Activated T-cell treated with anti-CD3 and anti-CD28 coated beads, Interleukin-2, amount 50 U/mL, for 72 hours (primary cell): Measurements from ENCODE around the gene AP3B1. TPM values are rescaled to one million over a fixed set of nuclear protein-coding genes. Genes with fewer than 3 reads are reported as not detected.

Experiments
- ATAC-seq, 2 donors: fragments of 150-1000 bp; cut with Tn5 transposase; replicated peaks in 1 of 2; 2 replicates each; pipeline ENCODE4 v1.10.0; 2021; ENCODE audit warnings: moderate library complexity in 2 of 2, mild to moderate bottlenecking in 1 of 2
- DNase-seq, 2 donors: peaks; one replicate each; pipeline ENCODE4 v3.0.0; 2021 to 2022; ENCODE audit warnings: mixed read lengths in 1 of 2
- H3K27ac Mint-ChIP-seq: one replicate; pipeline ENCODE4 v1.8.0; 2022; ENCODE audit warnings: mild to moderate bottlenecking, moderate library complexity, mixed read lengths
- H3K27me3 Mint-ChIP-seq: one replicate; pipeline ENCODE4 v1.8.0; 2022; ENCODE audit warnings: low read depth, mixed read lengths
- H3K36me3 Mint-ChIP-seq, 2 donors: one replicate each; pipeline ENCODE4 v1.8.0; 2022; ENCODE audit warnings: mixed read lengths in 2 of 2, mild to moderate bottlenecking in 1 of 2; ENCODE audit not compliant: insufficient read depth in 2 of 2
- H3K4me1 Mint-ChIP-seq: one replicate; pipeline ENCODE4 v1.8.0; 2022; ENCODE audit warnings: low read depth, mixed read lengths
- H3K4me3 Mint-ChIP-seq, 2 donors: one replicate each; pipeline ENCODE4 v1.8.0; 2022; ENCODE audit warnings: mild to moderate bottlenecking in 2 of 2, mixed read lengths in 2 of 2, moderate library complexity in 2 of 2
- H3K9me3 Mint-ChIP-seq, 2 donors: one replicate each; pipeline ENCODE4 v1.8.0; 2022; ENCODE audit warnings: mixed read lengths in 2 of 2
- total RNA-seq, 2 donors: library from RNA; stranded (reverse); gene quantifications; one replicate each; pipeline ENCODE4 v1.2.3, GENCODE V29; 2022

Gene AP3B1
- total RNA-seq, 2 donors from 2014 or later: 43.6 to 45.1 TPM

DNA sequence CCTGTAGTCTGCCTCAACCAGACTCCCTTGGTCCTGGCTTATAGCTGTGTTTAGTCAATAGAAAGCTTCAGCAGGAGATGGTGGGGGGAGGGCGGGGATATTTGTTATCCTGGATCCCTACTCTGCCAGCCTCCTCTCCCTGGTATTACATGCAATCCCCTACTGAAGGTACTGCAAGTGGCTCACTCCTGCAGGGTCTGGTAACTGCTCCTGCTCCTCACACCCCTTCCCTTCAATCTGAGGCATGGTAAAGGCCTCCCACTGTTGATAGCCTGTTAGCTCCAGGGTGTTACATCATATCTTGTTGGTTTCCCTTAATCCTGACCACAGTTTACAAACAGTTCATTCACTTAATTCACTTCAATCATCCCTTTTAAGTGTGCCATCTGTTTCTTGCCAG is 137.5 kb downstream of the AP3B1 start:
- no peaks in the 10 kb centered on the region for H3K4me1 Mint-ChIP-seq
- DNase-seq (no peak), ATAC-seq (no peak)
- peaks cover 30 to 34% of the 10 kb centered on the region in 2 donors for H3K36me3 Mint-ChIP-seq
- H3K27ac Mint-ChIP-seq: no peak overlapping the region
- H3K27me3 Mint-ChIP-seq: no peaks in the 10 kb centered on the region
- H3K4me3 Mint-ChIP-seq: no peak overlapping the region
- H3K9me3 Mint-ChIP-seq: peaks cover 0 to 2% of the 10 kb centered on the region in 2 donors

DNA sequence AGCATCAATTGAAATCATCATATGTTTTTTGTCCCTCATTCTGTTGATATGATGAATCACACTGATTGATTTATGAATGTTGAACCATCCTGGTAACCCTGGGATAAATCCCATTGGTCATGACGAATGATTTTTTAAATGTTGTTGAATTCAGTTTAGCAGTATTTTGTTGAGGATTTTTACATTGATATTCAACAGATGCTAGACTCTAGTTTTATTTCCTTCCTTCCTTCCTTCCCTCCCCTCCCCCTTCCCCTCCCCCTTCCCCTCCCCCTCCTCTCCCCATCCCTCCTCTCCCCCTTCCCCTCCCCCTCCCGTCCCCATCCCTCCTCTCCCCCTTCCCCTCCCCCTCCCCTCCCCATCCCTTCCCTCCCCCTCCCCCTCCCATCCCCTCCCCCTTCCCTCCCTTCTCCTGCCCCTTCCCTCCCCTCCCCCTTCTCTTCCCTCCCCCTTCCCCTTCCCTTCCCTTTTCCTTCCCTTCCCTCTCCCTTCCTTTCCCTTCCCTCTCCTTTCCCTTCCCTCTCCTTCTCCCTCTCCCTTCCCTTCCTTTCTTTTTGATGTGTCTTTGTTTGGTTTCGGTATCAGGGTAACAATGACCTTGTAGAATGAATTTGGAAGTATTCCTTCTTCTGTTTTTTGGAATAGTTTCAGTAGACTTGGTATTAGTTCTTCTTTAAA is 142.8 kb downstream of the AP3B1 start:
- no peak for ATAC-seq
- Mint-ChIP-seq H3K4me3 (no peak overlapping the region), H3K4me1 (no peaks in the 10 kb centered on the region), H3K27ac (no peak overlapping the region), H3K9me3 (peaks cover 0 to 2% of the 10 kb centered on the region in 2 donors), H3K27me3 (no peaks in the 10 kb centered on the region), H3K36me3 (peaks cover 24 to 27% of the 10 kb centered on the region in 2 donors)
- DNase-seq: no peak

DNA sequence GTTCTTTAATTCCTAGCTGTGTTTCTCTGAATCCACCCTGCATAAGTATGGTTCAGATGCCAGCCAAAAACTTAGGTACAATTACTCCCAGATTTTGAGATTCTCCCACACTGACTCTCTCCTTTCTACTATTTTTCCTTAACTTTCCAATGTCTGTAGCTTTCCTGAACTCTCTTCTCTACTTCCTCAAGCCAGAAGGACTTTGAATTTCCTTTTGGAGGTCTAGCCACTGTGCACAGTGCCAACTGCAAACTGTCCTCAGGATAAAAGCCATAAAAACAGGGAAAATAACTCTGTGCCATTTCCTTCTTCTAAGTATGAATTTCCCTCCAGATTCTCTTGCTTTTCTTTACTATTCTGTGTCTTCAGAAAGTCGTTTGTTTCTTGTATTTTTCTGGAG is 157.2 kb downstream of the AP3B1 start:
- Mint-ChIP-seq H3K4me3 (no peak overlapping the region), H3K9me3 (no peaks in the 10 kb centered on the region), H3K27me3 (no peaks in the 10 kb centered on the region), H3K4me1 (no peaks in the 10 kb centered on the region), H3K36me3 (peaks cover 4 to 14% of the 10 kb centered on the region in 2 donors), H3K27ac (no peak overlapping the region)
- DNase-seq (no peak), ATAC-seq (no peak)

DNA sequence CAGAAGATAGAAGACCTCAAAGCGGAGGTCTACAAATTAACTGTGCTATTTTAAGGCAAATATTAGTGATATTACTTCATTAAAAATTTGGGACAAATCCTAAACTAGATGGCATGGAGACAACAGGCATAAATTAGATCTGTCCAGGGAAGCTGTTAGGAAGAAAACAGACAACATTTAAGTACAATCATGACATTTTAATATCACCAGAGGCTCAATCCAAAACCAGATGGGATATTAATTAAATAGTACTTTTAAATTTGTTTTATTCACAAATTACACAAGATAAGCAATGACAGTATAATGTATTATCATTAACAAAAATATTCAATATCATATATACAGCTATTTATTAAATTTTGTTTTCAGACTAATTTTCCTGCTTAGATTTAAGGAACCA is 161.1 kb downstream of the AP3B1 start:
- Mint-ChIP-seq H3K27me3 (no peaks in the 10 kb centered on the region), H3K4me1 (no peaks in the 10 kb centered on the region), H3K27ac (no peak overlapping the region), H3K36me3 (peaks cover 0 to 3% of the 10 kb centered on the region in 2 donors), H3K9me3 (no peaks in the 10 kb centered on the region), H3K4me3 (no peak overlapping the region)
- DNase-seq (no peak), ATAC-seq (no peak)

DNA sequence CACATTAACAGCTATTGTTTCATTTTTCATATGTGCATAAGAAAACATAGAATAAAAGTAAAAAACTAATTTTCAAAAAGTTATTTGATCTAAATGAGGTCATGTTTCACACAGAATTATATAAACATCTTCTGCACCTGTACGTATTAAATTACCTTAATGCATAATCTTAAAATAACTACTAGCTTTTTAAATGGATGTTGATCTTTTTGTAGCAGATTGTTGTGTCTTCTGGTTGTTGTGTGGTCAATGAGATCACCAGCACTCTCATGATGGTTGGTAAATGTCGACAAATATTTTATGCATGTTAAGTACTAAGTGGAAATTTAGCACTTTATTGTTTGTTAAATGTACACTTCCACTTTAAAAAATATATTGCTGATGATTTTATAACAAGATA is 162.0 kb downstream of the AP3B1 start:
- no peak for ATAC-seq
- Mint-ChIP-seq H3K9me3 (no peaks in the 10 kb centered on the region), H3K4me1 (no peaks in the 10 kb centered on the region), H3K27ac (no peak overlapping the region), H3K27me3 (no peaks in the 10 kb centered on the region), H3K36me3 (peaks cover 0 to 2% of the 10 kb centered on the region in 2 donors), H3K4me3 (no peak overlapping the region)
- no peak for DNase-seq

DNA sequence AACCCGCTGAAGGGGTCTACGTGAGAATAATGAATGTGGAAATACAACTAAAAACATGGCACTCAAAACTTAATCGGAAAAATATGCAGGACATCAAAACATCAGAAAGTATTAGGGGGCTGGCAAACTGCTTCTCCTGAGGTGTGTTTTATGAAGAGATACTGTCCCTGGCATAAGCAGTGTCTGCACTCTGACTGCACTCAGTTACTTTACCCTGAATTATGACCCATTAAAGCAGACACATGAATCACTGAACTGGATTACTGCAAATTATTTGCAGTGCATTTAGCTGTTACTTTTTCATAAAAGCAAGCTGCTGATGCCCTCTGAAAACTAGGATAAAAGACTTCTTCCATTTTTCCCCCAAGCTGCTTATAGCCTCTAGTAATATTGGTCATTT is 164.9 kb downstream of the AP3B1 start:
- Mint-ChIP-seq H3K27ac (no peak overlapping the region), H3K36me3 (peaks cover 0 to 7% of the 10 kb centered on the region in 2 donors), H3K4me1 (no peaks in the 10 kb centered on the region), H3K9me3 (peaks cover 0 to 1% of the 10 kb centered on the region in 2 donors), H3K4me3 (no peak overlapping the region), H3K27me3 (no peaks in the 10 kb centered on the region)
- DNase-seq (no peak), ATAC-seq (no peak)

DNA sequence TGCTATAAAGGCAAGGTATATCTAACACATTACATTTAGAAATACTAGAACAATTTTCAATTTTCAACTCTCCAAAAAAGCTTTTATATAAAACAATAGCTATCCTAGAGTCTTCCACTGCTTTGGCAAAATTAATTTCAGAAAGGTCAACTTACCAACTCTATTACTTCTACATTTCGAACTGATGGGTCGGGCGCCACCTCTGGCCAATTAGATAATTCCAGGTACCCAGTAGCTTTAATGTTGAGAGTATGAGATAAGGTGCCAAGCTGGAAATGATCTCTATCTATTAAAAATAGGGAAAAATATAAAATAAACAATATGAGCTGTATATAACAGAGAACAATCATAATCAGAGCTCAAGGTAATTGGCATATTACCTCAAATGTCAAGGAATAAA is 166.6 kb downstream of the AP3B1 start:
- H3K27ac Mint-ChIP-seq: no peak overlapping the region
- DNase-seq: no peak
- H3K4me1 Mint-ChIP-seq: no peaks in the 10 kb centered on the region
- ATAC-seq: no peak
- H3K9me3 Mint-ChIP-seq: peaks cover 0 to 1% of the 10 kb centered on the region in 2 donors
- H3K27me3 Mint-ChIP-seq: no peaks in the 10 kb centered on the region
- peaks cover 0 to 8% of the 10 kb centered on the region in 2 donors for H3K36me3 Mint-ChIP-seq
- no peak overlapping the region for H3K4me3 Mint-ChIP-seq

DNA sequence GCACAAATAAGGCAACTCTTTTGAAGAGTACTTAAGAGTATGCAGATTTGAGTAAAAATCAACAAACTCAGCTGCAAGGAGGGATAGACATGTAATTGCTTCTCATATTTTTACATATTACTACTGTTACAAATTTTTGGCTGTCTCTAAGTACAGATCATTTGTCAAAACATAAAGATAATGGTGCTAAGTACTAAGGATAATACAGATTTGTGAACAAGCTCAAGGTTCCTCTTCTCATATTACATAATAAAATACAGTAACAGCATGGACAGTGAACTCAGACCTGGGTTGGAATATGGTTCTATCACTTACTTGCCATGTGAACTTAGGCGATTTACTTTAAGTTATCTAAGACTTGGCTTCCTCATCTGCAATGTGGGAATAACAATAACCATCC is 168.0 kb downstream of the AP3B1 start:
- no peak overlapping the region for H3K4me3 Mint-ChIP-seq
- H3K27me3 Mint-ChIP-seq: no peaks in the 10 kb centered on the region
- H3K36me3 Mint-ChIP-seq: peaks cover 0 to 12% of the 10 kb centered on the region in 2 donors
- no peak overlapping the region for H3K27ac Mint-ChIP-seq
- no peak for ATAC-seq
- peaks cover 0 to 4% of the 10 kb centered on the region in 2 donors for H3K9me3 Mint-ChIP-seq
- no peak for DNase-seq
- no peaks in the 10 kb centered on the region for H3K4me1 Mint-ChIP-seq

DNA sequence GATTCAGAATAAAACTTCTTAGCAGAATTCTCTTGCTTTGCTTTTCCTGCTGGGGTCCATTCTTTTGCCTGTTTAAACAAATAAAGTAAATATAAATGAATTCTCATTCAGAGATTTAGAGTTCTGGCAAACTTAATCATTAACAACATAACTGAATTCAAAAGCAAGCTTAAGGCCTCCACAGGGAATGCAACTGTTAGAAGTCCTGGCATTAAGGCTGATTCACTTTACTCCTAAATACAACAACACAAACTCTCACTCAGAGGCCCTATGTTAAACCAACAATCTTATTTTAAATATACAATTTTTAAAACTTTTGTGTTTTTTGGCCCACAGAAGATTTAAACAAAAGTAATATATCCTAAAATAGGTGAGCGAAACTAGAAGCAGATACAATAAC is 178.3 kb downstream of the AP3B1 start:
- Mint-ChIP-seq H3K27ac (no peak overlapping the region), H3K9me3 (no peaks in the 10 kb centered on the region), H3K36me3 (peaks cover 6 to 25% of the 10 kb centered on the region in 2 donors), H3K4me1 (no peaks in the 10 kb centered on the region), H3K4me3 (no peak overlapping the region), H3K27me3 (no peaks in the 10 kb centered on the region)
- DNase-seq (no peak), ATAC-seq (no peak)

DNA sequence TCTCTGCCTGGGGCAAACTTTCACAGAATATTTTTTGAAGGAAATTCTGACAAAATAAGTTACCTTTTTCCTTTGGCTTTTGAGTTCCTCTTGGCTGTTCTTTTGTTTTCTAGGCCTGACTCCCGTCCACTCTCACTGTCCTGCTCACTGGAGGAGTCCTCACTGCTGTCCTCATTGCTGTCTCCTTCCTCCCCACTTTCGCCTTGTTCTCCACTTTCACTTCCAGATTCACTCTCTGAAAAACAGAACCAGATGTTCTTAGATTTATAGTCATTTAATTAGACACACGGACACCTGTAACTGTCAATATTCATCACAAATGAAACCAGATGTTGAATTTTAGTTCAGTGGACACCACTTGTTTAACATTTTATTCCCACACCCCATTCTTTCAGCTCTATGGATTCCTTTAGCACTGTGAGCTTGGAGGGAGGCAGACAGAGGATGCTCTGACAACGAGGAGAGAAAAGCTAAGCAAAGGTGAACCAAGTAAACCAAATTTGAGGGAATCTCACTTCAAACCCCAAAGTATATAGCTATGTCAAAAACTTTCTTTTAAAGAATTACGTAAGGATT is 180.7 kb downstream of the AP3B1 start:
- no peak overlapping the region for H3K4me3 Mint-ChIP-seq
- ATAC-seq: no peak
- no peaks in the 10 kb centered on the region for H3K4me1 Mint-ChIP-seq
- H3K9me3 Mint-ChIP-seq: no peaks in the 10 kb centered on the region
- DNase-seq: no peak
- no peak overlapping the region for H3K27ac Mint-ChIP-seq
- H3K27me3 Mint-ChIP-seq: no peaks in the 10 kb centered on the region
- peaks cover 5 to 12% of the 10 kb centered on the region in 2 donors for H3K36me3 Mint-ChIP-seq

DNA sequence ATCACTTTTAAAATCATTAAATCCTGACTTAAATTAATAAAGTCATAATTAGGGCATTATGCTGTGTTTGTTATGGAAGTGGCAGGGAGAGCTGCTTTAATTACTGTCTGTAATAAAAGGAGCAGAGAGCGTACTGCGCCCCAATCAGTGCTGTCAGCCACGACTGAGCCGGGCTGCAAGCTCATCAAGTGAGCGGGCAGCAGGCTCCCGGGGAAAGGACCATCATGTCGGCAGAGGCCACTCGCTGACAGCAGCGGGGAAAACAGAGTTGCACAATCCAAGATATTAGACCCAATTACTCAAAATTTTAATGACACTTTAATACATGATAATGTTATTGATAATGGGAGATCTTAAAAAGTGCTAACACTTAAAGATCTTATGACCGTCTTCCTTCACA is 181.6 kb downstream of the AP3B1 start:
- H3K4me1 Mint-ChIP-seq: no peaks in the 10 kb centered on the region
- peaks cover 5 to 11% of the 10 kb centered on the region in 2 donors for H3K36me3 Mint-ChIP-seq
- H3K27me3 Mint-ChIP-seq: no peaks in the 10 kb centered on the region
- H3K4me3 Mint-ChIP-seq: no peak overlapping the region
- no peak for ATAC-seq
- no peak for DNase-seq
- H3K27ac Mint-ChIP-seq: no peak overlapping the region
- no peaks in the 10 kb centered on the region for H3K9me3 Mint-ChIP-seq

DNA sequence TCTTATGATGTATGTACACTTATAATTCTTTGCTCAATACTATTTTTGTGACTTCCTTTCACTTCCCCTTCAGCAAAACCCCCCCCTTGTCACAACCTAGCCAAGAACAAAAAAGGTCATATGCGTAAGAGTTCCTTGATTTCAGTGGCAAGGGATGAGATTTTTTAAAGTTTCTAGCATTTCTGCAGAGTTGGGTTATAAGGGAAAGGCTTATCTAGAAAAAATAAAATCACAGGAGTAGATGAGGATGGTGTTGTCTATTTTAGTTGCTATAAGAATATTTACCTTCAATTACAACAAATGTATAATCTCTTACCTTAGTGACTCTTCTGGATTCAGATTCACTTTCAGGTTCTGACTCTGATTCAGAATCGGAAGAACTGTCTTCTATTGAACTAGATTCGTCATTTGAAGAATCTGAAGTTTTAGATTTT is 184.6 kb downstream of the AP3B1 start:
- Mint-ChIP-seq H3K9me3 (no peaks in the 10 kb centered on the region), H3K27ac (no peak overlapping the region), H3K4me1 (no peaks in the 10 kb centered on the region), H3K4me3 (no peak overlapping the region), H3K36me3 (peaks cover 9 to 21% of the 10 kb centered on the region in 2 donors), H3K27me3 (no peaks in the 10 kb centered on the region)
- ATAC-seq (no peak), DNase-seq (no peak)

DNA sequence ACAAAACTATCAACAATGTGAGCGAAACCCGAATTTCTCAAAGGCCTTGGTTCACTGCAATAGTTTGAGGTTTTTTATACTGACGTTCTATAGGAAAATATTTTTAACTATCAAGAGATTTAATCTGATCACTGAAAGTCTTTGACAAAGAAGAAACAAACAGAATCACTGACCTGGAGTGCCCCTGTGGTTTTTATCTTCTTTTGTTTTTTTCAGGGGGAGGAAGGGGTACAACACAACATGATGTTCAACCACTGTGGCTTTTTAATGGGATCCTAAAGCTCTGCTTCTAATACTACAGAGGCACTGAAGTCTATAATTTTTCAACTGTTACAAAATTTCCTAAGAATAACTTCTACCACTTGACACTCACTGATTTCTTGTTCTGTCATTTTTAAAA is 185.9 kb downstream of the AP3B1 start:
- Mint-ChIP-seq H3K27ac (no peak overlapping the region), H3K27me3 (no peaks in the 10 kb centered on the region), H3K4me3 (no peak overlapping the region), H3K4me1 (no peaks in the 10 kb centered on the region), H3K36me3 (peaks cover 8 to 15% of the 10 kb centered on the region in 2 donors), H3K9me3 (no peaks in the 10 kb centered on the region)
- ATAC-seq (no peak), DNase-seq (no peak)
